Neutrophil (primary cell): ENCODE data around the gene ALDH3B1.

ENCODE experiments used
- H3K27ac ChIP-seq: fragments of 200-600 bp; sonication (generic); 2 replicates; pipeline ENCODE4 v1.5.1; 2016; ENCODE audit warnings: mild to moderate bottlenecking, moderate library complexity
- H3K27me3 ChIP-seq: fragments of 200-600 bp; sonication (generic); 2 replicates; pipeline ENCODE4 v1.6.0; 2016; ENCODE audit warnings: mild to moderate bottlenecking
- H3K36me3 ChIP-seq: fragments of 200-600 bp; sonication (generic); 2 replicates; pipeline ENCODE4 v1.5.1; 2017
- H3K4me1 ChIP-seq, 2 experiments: fragments of 200-600 bp in 1 of 2; sonication (generic) in 1 of 2; 1 replicate in 1 of 2; 2 replicates in 1 of 2; pipeline versions ENCODE4 v1.5.1 to v1.6.1; 2013 to 2016; ENCODE audit warnings: low read depth in 1 of 2, low read length in 1 of 2, mild to moderate bottlenecking in 1 of 2, moderate library complexity in 1 of 2; ENCODE audit not compliant: control insufficient read depth in 1 of 2, insufficient read depth in 1 of 2
- H3K4me3 ChIP-seq, 2 experiments: fragments of 200-600 bp in 1 of 2; sonication (generic) in 1 of 2; 1 replicate in 1 of 2; 2 replicates in 1 of 2; pipeline ENCODE4 v1.5.1; 2013 to 2016; ENCODE audit warnings: low read depth in 1 of 2, low read length in 1 of 2, mild to moderate bottlenecking in 1 of 2, moderate library complexity in 1 of 2
- H3K9me3 ChIP-seq: fragments of 200-600 bp; sonication (generic); 2 replicates; pipeline ENCODE4 v1.5.1; 2016
- TF ChIP-seq, protein P1 (sequence below): fragments of 200-600 bp; sonication (generic); IDR thresholded peaks from 2 replicates; pipeline ENCODE4 v1.5.1; 2016; ENCODE audit warnings: antibody characterized with exemption

The ALDH3B1 gene

GRCh38 chr11:68076371-68077042 is 66.4 kb downstream of the ALDH3B1 start:
- Histone ChIP-seq H3K27ac (no peak overlapping the region), H3K36me3 (peaks cover 18% of the 10 kb centered on the region), H3K4me1 (peaks cover 2 to 3% of the 10 kb centered on the region in 2 experiments), H3K4me3 (no peak overlapping the region), H3K9me3 (no peaks in the 10 kb centered on the region), H3K27me3 (no peaks in the 10 kb centered on the region)
- TF ChIP-seq, protein P1, sequence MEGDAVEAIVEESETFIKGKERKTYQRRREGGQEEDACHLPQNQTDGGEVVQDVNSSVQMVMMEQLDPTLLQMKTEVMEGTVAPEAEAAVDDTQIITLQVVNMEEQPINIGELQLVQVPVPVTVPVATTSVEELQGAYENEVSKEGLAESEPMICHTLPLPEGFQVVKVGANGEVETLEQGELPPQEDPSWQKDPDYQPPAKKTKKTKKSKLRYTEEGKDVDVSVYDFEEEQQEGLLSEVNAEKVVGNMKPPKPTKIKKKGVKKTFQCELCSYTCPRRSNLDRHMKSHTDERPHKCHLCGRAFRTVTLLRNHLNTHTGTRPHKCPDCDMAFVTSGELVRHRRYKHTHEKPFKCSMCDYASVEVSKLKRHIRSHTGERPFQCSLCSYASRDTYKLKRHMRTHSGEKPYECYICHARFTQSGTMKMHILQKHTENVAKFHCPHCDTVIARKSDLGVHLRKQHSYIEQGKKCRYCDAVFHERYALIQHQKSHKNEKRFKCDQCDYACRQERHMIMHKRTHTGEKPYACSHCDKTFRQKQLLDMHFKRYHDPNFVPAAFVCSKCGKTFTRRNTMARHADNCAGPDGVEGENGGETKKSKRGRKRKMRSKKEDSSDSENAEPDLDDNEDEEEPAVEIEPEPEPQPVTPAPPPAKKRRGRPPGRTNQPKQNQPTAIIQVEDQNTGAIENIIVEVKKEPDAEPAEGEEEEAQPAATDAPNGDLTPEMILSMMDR = no peak

DNA sequence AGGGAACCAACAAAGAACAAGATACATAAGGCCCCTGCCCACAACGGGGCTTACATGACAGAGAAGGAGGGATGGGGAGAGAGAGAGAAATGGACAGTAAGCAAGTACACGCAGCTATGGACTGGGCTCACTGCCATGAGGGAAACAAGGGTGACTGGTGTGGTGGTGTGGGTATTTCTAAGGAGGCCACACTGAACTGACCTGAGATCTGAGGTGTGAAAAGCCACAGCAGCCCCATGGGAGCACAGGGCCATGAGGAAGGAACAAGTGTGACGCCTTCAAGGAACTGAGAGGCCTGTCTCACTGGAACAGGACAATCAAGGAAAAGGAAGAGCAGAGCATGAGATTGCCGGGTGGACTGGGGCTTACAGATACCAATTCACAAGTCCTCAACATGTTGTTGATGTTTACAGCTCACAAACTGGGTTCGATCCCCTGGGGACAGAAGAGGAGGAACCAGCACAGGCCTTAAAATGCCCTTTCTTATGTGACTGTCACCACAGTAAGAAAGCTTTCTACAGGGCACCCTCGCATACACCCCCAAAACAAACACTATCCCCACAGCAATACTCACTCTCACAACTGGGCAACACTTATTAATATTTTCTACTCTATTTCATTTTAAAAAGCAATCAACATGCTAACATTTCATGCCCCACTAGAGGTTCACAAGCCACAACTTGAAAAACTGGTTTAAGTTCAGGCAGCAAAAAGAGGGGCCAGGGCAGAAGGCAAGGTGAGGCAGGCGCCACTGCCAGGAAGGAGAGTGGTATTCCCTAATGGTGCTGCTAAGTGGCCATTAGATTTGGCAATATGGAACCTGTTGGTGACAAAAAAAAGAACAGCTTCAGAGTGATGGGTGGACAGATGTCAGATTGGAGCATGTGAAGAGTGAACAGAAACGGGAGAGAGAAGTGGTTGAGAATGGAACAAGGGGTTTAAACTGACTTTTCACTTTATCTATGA is 67.8 kb downstream of the ALDH3B1 start:
- TF ChIP-seq, protein P1 = no peak
- peaks cover 21% of the 10 kb centered on the region for H3K36me3 ChIP-seq
- no peaks in the 10 kb centered on the region for H3K9me3 ChIP-seq

More for the DNA sequence above, 67.8 kb downstream of the ALDH3B1 start:
- Histone ChIP-seq H3K4me3 (no peak overlapping the region), H3K27ac (no peak overlapping the region), H3K27me3 (no peaks in the 10 kb centered on the region), H3K4me1 (no peaks in the 10 kb centered on the region)
